ENCODE measurements around the gene ATG10.

The ATG10 gene

GRCh38 chr5:82290908-82291307 is 319.1 kb downstream of the ATG10 start:
- Histone ChIP-seq H3K4me3 (ENCODE audit: low read depth in 1 of 2, low read length in 2 of 2) (no peak overlapping the region), H3K4me1 (ENCODE audit: insufficient read depth, low read length) (no peaks in the 10 kb centered on the region), H3K9me3 (ENCODE audit: insufficient read depth, low read length, severe bottlenecking) (no peaks in the 10 kb centered on the region), H2AFZ (ENCODE audit: low read depth, low read length) (no peak overlapping the region), H3K36me3 (ENCODE audit: insufficient read depth, low read length) (no peaks in the 10 kb centered on the region), H3K27me3 (ENCODE audit: insufficient read depth, low read length, poor library complexity) (no peaks in the 10 kb centered on the region), H3K27ac (ENCODE audit: low read length) (no peak overlapping the region), H3K9ac (ENCODE audit: low read depth, low read length) (no peak overlapping the region), H3K4me2 (ENCODE audit: insufficient read depth, low read length) (no peak overlapping the region), H4K20me1 (ENCODE audit: insufficient read depth, low read length) (no peaks in the 10 kb centered on the region; the same call in 1 of the 2 replicates), H3K79me2 (ENCODE audit: insufficient read depth, low read length) (no peaks in the 10 kb centered on the region; the same call in 1 of the 2 replicates)
- DNase-seq (no peak), ATAC-seq (ENCODE audit: insufficient read depth, low read depth) (no peak)
- TF ChIP-seq CTCF (IDR thresholded peaks at IDR 0.05; ENCODE audit: borderline replicate concordance, extremely low read depth, low read length, poor library complexity, severe bottlenecking) (no peak), EZH2 (IDR thresholded peaks at IDR 0.05; ENCODE audit: borderline replicate concordance, low read depth, low read length, severe bottlenecking) (no peak)

DNA sequence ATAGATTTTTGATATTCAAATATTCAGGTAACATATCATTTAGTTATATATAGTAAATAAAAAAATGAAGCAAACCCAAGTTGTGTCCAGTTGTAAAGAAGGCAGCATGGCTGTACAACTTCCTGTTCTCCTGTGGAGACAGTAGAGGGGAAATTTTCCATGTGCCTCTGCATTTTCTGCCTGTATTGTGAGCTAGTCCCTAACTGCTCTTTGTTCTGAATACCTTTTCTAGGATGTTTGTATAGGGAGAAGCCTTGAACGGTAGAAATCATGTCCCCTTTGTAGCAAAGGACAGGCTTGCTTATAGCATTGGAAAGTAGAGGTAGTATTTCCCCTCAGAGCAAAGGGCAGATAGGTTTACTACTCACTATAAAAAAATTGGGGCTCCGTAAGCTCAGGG is 319.6 kb downstream of the ATG10 start:
- no peaks in the 10 kb centered on the region for H3K27me3 ChIP-seq (ENCODE audit: insufficient read depth, low read length, poor library complexity)
- no peak for TF ChIP-seq CTCF (IDR thresholded peaks at IDR 0.05; ENCODE audit: borderline replicate concordance, extremely low read depth, low read length, poor library complexity, severe bottlenecking)
- H3K9ac ChIP-seq (ENCODE audit: low read depth, low read length) = no peak overlapping the region
- H3K4me1 ChIP-seq (ENCODE audit: insufficient read depth, low read length) = no peaks in the 10 kb centered on the region
- DNase-seq = no peak
- H3K27ac ChIP-seq (ENCODE audit: low read length) = no peak overlapping the region
- no peak overlapping the region for H2AFZ ChIP-seq (ENCODE audit: low read depth, low read length)
- H3K79me2 ChIP-seq (ENCODE audit: insufficient read depth, low read length) = no peaks in the 10 kb centered on the region; the same call in 1 of the 2 replicates
- H3K9me3 ChIP-seq (ENCODE audit: insufficient read depth, low read length, severe bottlenecking) = no peaks in the 10 kb centered on the region
- no peak overlapping the region for H3K4me2 ChIP-seq (ENCODE audit: insufficient read depth, low read length)
- no peak for ATAC-seq (ENCODE audit: insufficient read depth, low read depth)
- no peaks in the 10 kb centered on the region for H3K36me3 ChIP-seq (ENCODE audit: insufficient read depth, low read length)
- no peaks in the 10 kb centered on the region; the same call in 1 of the 2 replicates for H4K20me1 ChIP-seq (ENCODE audit: insufficient read depth, low read length)
- no peak overlapping the region for H3K4me3 ChIP-seq (ENCODE audit: low read depth in 1 of 2, low read length in 2 of 2)

DNA sequence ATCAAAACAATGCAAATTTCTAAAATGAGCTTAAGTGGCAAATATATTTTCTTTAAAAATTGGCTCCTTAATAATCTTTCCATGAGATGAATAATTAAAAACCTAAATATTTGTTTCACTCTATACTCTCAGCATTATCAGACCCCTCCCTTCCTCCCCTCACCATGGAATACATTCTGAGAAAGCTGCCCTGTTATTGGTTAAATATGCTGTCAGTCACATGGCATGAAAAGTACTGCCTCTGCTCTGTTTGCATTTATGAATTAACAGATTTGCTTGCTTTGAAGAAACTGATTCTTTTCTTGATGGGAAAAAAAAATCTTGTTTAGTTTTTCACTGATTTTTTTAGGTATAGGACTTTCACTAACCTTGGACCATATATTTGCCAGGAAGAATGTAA is 323.3 kb downstream of the ATG10 start:
- Histone ChIP-seq H3K4me3 (ENCODE audit: low read depth in 1 of 2, low read length in 2 of 2) (no peak overlapping the region), H2AFZ (ENCODE audit: low read depth, low read length) (no peak overlapping the region), H4K20me1 (ENCODE audit: insufficient read depth, low read length) (no peaks in the 10 kb centered on the region), H3K79me2 (ENCODE audit: insufficient read depth, low read length) (no peaks in the 10 kb centered on the region), H3K9me3 (ENCODE audit: insufficient read depth, low read length, severe bottlenecking) (no peaks in the 10 kb centered on the region), H3K27me3 (ENCODE audit: insufficient read depth, low read length, poor library complexity) (no peaks in the 10 kb centered on the region), H3K27ac (ENCODE audit: low read length) (no peak overlapping the region), H3K36me3 (ENCODE audit: insufficient read depth, low read length) (no peaks in the 10 kb centered on the region), H3K4me1 (ENCODE audit: insufficient read depth, low read length) (no peaks in the 10 kb centered on the region), H3K9ac (ENCODE audit: low read depth, low read length) (no peak overlapping the region), H3K4me2 (ENCODE audit: insufficient read depth, low read length) (no peak overlapping the region)
- DNase-seq (no peak), ATAC-seq (ENCODE audit: insufficient read depth, low read depth) (no peak)
- TF ChIP-seq EZH2 (IDR thresholded peaks at IDR 0.05; ENCODE audit: borderline replicate concordance, low read depth, low read length, severe bottlenecking) (no peak), CTCF (IDR thresholded peaks at IDR 0.05; ENCODE audit: borderline replicate concordance, extremely low read depth, low read length, poor library complexity, severe bottlenecking) (no peak)

DNA sequence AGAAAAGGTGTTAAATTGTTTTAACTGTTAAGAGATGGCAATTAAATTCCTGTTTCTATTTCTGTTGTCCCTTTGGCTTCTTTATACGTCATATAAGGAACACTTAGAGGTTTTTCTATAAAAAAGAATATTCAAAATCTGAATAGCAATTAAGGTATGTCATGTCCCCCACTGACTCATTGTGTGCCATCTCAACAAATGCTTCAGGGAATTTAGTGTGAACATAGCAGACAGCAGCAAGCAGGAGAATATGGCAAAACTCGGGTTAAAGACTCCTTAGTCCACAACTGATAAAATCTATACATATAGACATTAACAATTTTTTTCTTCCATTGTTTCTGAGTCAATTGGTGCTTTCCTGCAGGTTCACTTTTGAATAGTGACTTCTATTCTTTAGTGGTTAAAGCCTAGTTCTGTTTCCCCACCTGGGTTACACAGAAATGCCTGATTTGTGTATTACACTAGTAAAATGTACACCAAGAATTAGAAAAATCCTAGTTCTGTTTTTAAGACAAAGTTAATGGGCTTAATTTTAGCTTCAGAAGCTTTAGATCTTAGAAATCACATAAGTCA is 324.2 kb downstream of the ATG10 start:
- H3K36me3 ChIP-seq (ENCODE audit: insufficient read depth, low read length) = no peaks in the 10 kb centered on the region
- no peak overlapping the region for H2AFZ ChIP-seq (ENCODE audit: low read depth, low read length)
- ATAC-seq (ENCODE audit: insufficient read depth, low read depth) (no peak), DNase-seq (no peak)
- H3K79me2 ChIP-seq (ENCODE audit: insufficient read depth, low read length) = no peaks in the 10 kb centered on the region
- TF ChIP-seq EZH2 (IDR thresholded peaks at IDR 0.05; ENCODE audit: borderline replicate concordance, low read depth, low read length, severe bottlenecking) = no peak
- TF ChIP-seq CTCF (IDR thresholded peaks at IDR 0.05; ENCODE audit: borderline replicate concordance, extremely low read depth, low read length, poor library complexity, severe bottlenecking) = no peak
- no peak overlapping the region for H3K27ac ChIP-seq (ENCODE audit: low read length)
- H3K4me3 ChIP-seq (ENCODE audit: low read depth in 1 of 2, low read length in 2 of 2) = no peak overlapping the region
- no peaks in the 10 kb centered on the region for H3K27me3 ChIP-seq (ENCODE audit: insufficient read depth, low read length, poor library complexity)
- no peaks in the 10 kb centered on the region for H4K20me1 ChIP-seq (ENCODE audit: insufficient read depth, low read length)
- H3K4me2 ChIP-seq (ENCODE audit: insufficient read depth, low read length) = no peak overlapping the region
- no peaks in the 10 kb centered on the region for H3K4me1 ChIP-seq (ENCODE audit: insufficient read depth, low read length)
- H3K9me3 ChIP-seq (ENCODE audit: insufficient read depth, low read length, severe bottlenecking) = no peaks in the 10 kb centered on the region
- H3K9ac ChIP-seq (ENCODE audit: low read depth, low read length) = no peak overlapping the region
